Nucleus accumbens (tissue), 56 donors: ENCODE data around the gene FBXO44.
A peak's percentile ranks its signal among the peaks of the same experiment; 100 is the strongest.

ENCODE experiments used
- DNase-seq, 56 donors: peaks; one replicate each; lab custom pipeline; 2025; lab: John Stamatoyannopoulos, UW

FBXO44 gene

GRCh38 chr1:11654939-11655808 is 497 bp downstream of the FBXO44 start:
- DNase-seq: peak in 2 of 56 donors; percentile 46 to 53

GRCh38 chr1:11657654-11658053 is 3.0 kb downstream of the FBXO44 start:
- DNase-seq: no peak

- DNase-seq: no peak
These were observed 3.9 kb downstream of the FBXO44 start for GRCh38 chr1:11658542-11658941.

- DNase-seq: no peak
These were observed 5.1 kb downstream of the FBXO44 start for GRCh38 chr1:11659748-11660147.

GRCh38 chr1:11661103-11661502 is 6.4 kb downstream of the FBXO44 start:
- DNase-seq: no peak

GRCh38 chr1:11664336-11665065 is 9.8 kb downstream of the FBXO44 start:
- DNase-seq: peak in 18 of 56 donors; percentile 6 to 52 (median 20)

- no peak for DNase-seq
These were observed 13.8 kb downstream of the FBXO44 start for GRCh38 chr1:11668516-11668915.

- DNase-seq: no peak
These were observed 16.1 kb downstream of the FBXO44 start for GRCh38 chr1:11670747-11671146.

GRCh38 chr1:11671205-11671543 is 16.5 kb downstream of the FBXO44 start:
- no peak for DNase-seq

- no peak for DNase-seq
These were observed 17.0 kb downstream of the FBXO44 start for GRCh38 chr1:11671544-11672286.

- no peak for DNase-seq
These were observed 18.6 kb downstream of the FBXO44 start for GRCh38 chr1:11673089-11673769.

GRCh38 chr1:11674488-11674887 is 19.8 kb downstream of the FBXO44 start:
- no peak for DNase-seq

GRCh38 chr1:11675325-11675724 is 20.6 kb downstream of the FBXO44 start:
- DNase-seq: no peak

- no peak for DNase-seq
These were observed 21.9 kb downstream of the FBXO44 start for GRCh38 chr1:11676386-11677103.

GRCh38 chr1:11678442-11678841 is 23.8 kb downstream of the FBXO44 start:
- no peak for DNase-seq

GRCh38 chr1:11680270-11681070 is 25.8 kb downstream of the FBXO44 start:
- peak in 3 of 56 donors; percentile 41 to 51 (median 49) for DNase-seq

- peak in 55 of 56 donors; percentile 35 to 93 (median 80) for DNase-seq
These were observed 26.5 kb downstream of the FBXO44 start, which contains the start of gene MAD2L2 for GRCh38 chr1:11681071-11681771. TSS of gene MAD2L2 (minus strand) at chr1:11681148. CDS start at chr1:11680601, 547 bp downstream.

- no peak for DNase-seq
These were observed 27.7 kb downstream of the FBXO44 start for GRCh38 chr1:11682287-11682771.
